Neural cell (in vitro differentiated cells): ENCODE results near the gene ECHDC3. TPM values are rescaled to one million over a fixed set of nuclear protein-coding genes. Genes with fewer than 3 reads are reported as not detected.

ENCODE experiments used
- H2AFZ ChIP-seq: fragments of 200-600, 300-800 bp; sonication (generic), shearing (Covaris generic); 2 replicates; pipeline ENCODE4 v1.6.0; 2014; ENCODE audit warnings: low read depth, mild to moderate bottlenecking, antibody characterized with exemption, low read length, moderate library complexity
- H3F3A ChIP-seq: fragments of 200-600 bp; shearing (Covaris generic); 2 replicates; pipeline ENCODE4 v1.6.1; 2016; ENCODE audit warnings: mild to moderate bottlenecking, moderate library complexity, mixed read lengths, antibody characterized with exemption, low read length; ENCODE audit not compliant: insufficient read depth, poor library complexity, severe bottlenecking
- H3K27ac ChIP-seq: fragments of 200-600, 300-800 bp; sonication (generic), shearing (Covaris generic); 2 replicates; pipeline ENCODE4 v1.5.1; 2014; ENCODE audit warnings: mild to moderate bottlenecking, low read length, moderate library complexity
- H3K27me3 ChIP-seq: fragments of 300-800, 200-600 bp; sonication (generic), shearing (Covaris generic); 2 replicates; pipeline ENCODE4 v1.6.0; 2014; ENCODE audit warnings: mild to moderate bottlenecking, low read depth, low read length, moderate library complexity; ENCODE audit not compliant: insufficient read depth
- H3K36me3 ChIP-seq: fragments of 300-800, 200-600 bp; sonication (generic), shearing (Covaris generic); 2 replicates; pipeline ENCODE4 v1.5.1; 2014; ENCODE audit warnings: mild to moderate bottlenecking, antibody characterized with exemption, low read length, moderate library complexity; ENCODE audit not compliant: insufficient read depth
- H3K4me2 ChIP-seq: fragments of 300-800, 200-600 bp; sonication (generic), shearing (Covaris generic); 2 replicates; pipeline ENCODE4 v1.6.0; 2014; ENCODE audit warnings: mild to moderate bottlenecking, low read length
- H3K4me3 ChIP-seq: fragments of 300-800, 200-600 bp; sonication (generic), shearing (Covaris generic); 2 replicates; pipeline ENCODE4 v1.5.1; 2014; ENCODE audit warnings: mild to moderate bottlenecking, low read length, moderate library complexity
- H3K79me2 ChIP-seq: fragments of 200-600 bp; shearing (Covaris generic); replicated peaks from 2 replicates; pipeline ENCODE4 v1.6.0; 2014; ENCODE audit warnings: mild to moderate bottlenecking, low read length, moderate library complexity; ENCODE audit not compliant: insufficient read depth
- H3K9ac ChIP-seq: fragments of 300-800, 200-600 bp; sonication (generic), shearing (Covaris generic); 2 replicates; pipeline ENCODE4 v1.6.1; 2016; ENCODE audit warnings: mild to moderate bottlenecking, low read length, mixed read lengths
- H3K9me2 ChIP-seq: fragments of 200-600 bp; shearing (Covaris generic); 2 replicates; pipeline ENCODE4 v1.6.1; 2016; ENCODE audit warnings: mild to moderate bottlenecking, low read length, mixed read lengths; ENCODE audit not compliant: insufficient read depth
- H3K9me3 ChIP-seq: fragments of 200-600, 300-800 bp; sonication (generic), shearing (Covaris generic); 2 replicates; pipeline ENCODE4 v1.6.1; 2016; ENCODE audit warnings: mild to moderate bottlenecking, mixed run types, low read length, moderate library complexity, mixed read lengths
- H4K20me1 ChIP-seq: fragments of 200-600 bp; shearing (Covaris generic); 2 replicates; pipeline ENCODE4 v1.6.1; 2016; ENCODE audit warnings: mild to moderate bottlenecking, mixed run types; ENCODE audit not compliant: insufficient read depth
- EP300 ChIP-seq: fragments of 450-650 bp; conservative IDR thresholded peaks from 2 replicates; pipeline ENCODE4 v1.6.1; 2014; ENCODE audit warnings: antibody characterized with exemption, mild to moderate bottlenecking, moderate library complexity; ENCODE audit not compliant: poor library complexity, severe bottlenecking
- EZH2 ChIP-seq: fragments of 200-600, 300-800 bp; shearing (Covaris generic), sonication (generic); IDR thresholded peaks from 2 replicates; pipeline ENCODE4 v1.6.1; 2014; ENCODE audit warnings: antibody characterized with exemption, low read length, borderline replicate concordance, mild to moderate bottlenecking; ENCODE audit not compliant: insufficient read depth, poor library complexity, severe bottlenecking
- MXI1 ChIP-seq: fragments of 450-650 bp; conservative IDR thresholded peaks from 2 replicates; pipeline ENCODE4 v1.6.1; 2014; ENCODE audit warnings: antibody characterized with exemption, mild to moderate bottlenecking; ENCODE audit not compliant: poor library complexity, severe bottlenecking
- RAD21 ChIP-seq: fragments of 450-650 bp; conservative IDR thresholded peaks from 2 replicates; pipeline ENCODE4 v1.6.1; 2014; ENCODE audit warnings: antibody characterized with exemption, mild to moderate bottlenecking, moderate library complexity
- SMC3 ChIP-seq: fragments of 450-650 bp; conservative IDR thresholded peaks from 2 replicates; pipeline ENCODE4 v1.6.1; 2014; ENCODE audit warnings: antibody characterized with exemption, mild to moderate bottlenecking, moderate library complexity; ENCODE audit not compliant: poor library complexity
- TAF1 ChIP-seq: IDR thresholded peaks from 2 replicates; pipeline ENCODE4 v1.6.1; 2012; ENCODE audit warnings: low read depth
- polyA plus RNA-seq: library from polyadenylated mRNA; depleted of rRNA; stranded (reverse); fragments of >200 nt; gene quantifications from 2 replicates; pipeline ENCODE4 v1.2.3, GENCODE V29; 2014
- TF ChIP-seq, protein P1 (sequence below): fragments of 450-650 bp; IDR thresholded peaks from 2 replicates; pipeline ENCODE4 v1.5.1; 2014; ENCODE audit warnings: antibody characterized with exemption, mild to moderate bottlenecking, moderate library complexity; ENCODE audit not compliant: poor library complexity, severe bottlenecking

Gene ECHDC3
- polyA plus RNA-seq, 1 donor from 2014 or later = not detected

DNA sequence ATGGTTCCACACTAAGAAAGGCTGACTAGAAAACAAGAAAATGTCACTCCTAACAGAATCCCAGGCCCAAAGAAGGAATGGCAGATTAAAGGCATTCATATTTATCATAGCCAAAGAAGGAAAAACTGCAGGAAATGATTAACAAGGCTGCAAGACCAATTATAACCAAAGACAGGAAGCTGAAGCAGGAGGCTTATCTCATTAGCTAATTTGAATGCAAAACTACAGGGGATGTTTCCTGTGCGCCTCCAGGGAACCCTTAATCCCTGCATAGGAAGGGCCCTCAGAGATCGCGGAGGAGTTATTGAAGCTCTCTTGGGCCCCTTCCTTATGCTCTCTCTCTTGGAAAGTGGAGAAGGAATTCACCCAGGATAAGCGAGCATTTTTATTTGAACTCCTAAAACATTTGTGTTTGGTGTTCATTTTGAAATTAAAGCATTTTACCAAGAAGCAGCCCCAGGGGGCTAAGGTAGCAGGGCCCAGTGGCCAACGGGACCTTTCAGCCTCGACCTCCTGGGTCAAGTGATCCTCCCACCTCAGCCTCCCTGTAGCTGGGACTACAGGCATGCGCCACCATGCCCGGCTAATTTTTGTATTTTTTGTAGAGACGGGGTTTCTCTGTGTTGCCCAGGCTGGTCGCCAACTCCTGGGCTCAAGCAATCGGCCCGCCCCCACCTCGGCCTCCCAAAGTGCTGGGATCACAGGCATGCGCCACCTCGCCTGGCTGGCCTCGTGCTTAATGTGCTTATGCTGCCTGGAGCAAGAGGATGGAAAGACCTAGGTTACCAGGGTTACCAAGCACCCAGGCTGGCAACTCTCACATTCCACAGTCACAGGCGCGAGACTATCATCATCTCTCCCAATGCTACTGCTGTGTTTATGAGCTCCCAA is 56.9 kb downstream of the ECHDC3 start:
- Histone ChIP-seq H3K79me2 (no peaks in the 10 kb centered on the region), H3K36me3 (no peaks in the 10 kb centered on the region), H3F3A (no peaks in the 10 kb centered on the region), H3K9me2 (no peaks in the 10 kb centered on the region), H3K27me3 (no peaks in the 10 kb centered on the region), H3K4me3 (no peak overlapping the region), H3K27ac (no peak overlapping the region), H3K9ac (no peak overlapping the region), H2AFZ (no peak overlapping the region), H4K20me1 (no peaks in the 10 kb centered on the region), H3K4me2 (no peak overlapping the region), H3K9me3 (no peaks in the 10 kb centered on the region)
- TF ChIP-seq TAF1 (no peak), SMC3 (no peak), EZH2 (no peak), EP300 (no peak), RAD21 (no peak)

DNA sequence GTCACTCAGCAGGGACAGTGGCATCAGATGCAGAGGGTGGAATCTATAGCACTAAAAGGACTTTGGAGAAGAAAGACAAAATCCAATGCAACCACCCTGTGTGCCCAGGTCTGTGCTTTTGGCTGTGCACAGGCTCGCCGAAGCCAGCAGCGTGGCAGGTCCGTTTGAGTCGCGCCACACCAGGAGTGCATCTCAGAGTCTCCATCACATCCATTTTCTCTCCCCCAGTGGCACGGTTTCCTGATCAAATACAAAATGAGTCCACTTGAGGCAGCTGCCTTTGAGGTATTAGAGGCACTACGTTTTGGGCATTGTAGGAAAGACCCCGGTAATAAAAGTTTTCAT is 57.5 kb downstream of the ECHDC3 start:
- H3K4me3 ChIP-seq = no peak overlapping the region
- no peak overlapping the region for H3K9ac ChIP-seq
- no peaks in the 10 kb centered on the region for H3K9me3 ChIP-seq
- H4K20me1 ChIP-seq = no peaks in the 10 kb centered on the region
- TF ChIP-seq, protein P1, sequence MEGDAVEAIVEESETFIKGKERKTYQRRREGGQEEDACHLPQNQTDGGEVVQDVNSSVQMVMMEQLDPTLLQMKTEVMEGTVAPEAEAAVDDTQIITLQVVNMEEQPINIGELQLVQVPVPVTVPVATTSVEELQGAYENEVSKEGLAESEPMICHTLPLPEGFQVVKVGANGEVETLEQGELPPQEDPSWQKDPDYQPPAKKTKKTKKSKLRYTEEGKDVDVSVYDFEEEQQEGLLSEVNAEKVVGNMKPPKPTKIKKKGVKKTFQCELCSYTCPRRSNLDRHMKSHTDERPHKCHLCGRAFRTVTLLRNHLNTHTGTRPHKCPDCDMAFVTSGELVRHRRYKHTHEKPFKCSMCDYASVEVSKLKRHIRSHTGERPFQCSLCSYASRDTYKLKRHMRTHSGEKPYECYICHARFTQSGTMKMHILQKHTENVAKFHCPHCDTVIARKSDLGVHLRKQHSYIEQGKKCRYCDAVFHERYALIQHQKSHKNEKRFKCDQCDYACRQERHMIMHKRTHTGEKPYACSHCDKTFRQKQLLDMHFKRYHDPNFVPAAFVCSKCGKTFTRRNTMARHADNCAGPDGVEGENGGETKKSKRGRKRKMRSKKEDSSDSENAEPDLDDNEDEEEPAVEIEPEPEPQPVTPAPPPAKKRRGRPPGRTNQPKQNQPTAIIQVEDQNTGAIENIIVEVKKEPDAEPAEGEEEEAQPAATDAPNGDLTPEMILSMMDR = no peak
- no peaks in the 10 kb centered on the region for H3K79me2 ChIP-seq
- H3K4me2 ChIP-seq = no peak overlapping the region
- H3F3A ChIP-seq = no peaks in the 10 kb centered on the region
- no peak overlapping the region for H3K27ac ChIP-seq
- H2AFZ ChIP-seq = no peak overlapping the region
- no peaks in the 10 kb centered on the region for H3K36me3 ChIP-seq
- no peaks in the 10 kb centered on the region for H3K27me3 ChIP-seq
- H3K9me2 ChIP-seq = no peaks in the 10 kb centered on the region

DNA sequence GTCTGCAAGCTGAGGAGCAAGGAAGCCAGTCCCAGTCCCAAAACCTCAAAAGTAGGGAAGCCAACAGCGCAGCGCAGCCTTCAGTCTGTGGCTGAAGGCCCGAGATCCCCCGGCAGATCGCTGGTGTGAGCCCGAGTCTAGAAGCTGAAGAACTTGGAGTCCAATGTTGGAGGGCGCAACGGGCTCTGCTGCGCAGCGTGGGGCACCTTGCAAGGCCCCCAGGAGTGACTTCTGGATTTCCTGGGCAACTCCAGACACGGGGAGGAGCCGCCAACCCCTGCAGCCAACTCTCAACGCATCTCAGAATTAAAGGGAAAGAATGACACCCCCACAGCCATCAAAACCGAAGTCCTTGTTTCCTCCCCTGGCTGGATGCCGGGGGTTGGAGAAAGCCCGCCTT is 62.2 kb downstream of the ECHDC3 start:
- H3K79me2 ChIP-seq = no peaks in the 10 kb centered on the region
- no peaks in the 10 kb centered on the region for H3K27me3 ChIP-seq
- no peaks in the 10 kb centered on the region for H3K36me3 ChIP-seq
- no peak overlapping the region for H3K27ac ChIP-seq
- no peaks in the 10 kb centered on the region for H3K9me2 ChIP-seq
- no peak overlapping the region for H3K4me2 ChIP-seq
- H3K4me3 ChIP-seq = no peak overlapping the region
- H4K20me1 ChIP-seq = no peaks in the 10 kb centered on the region
- H2AFZ ChIP-seq = no peak overlapping the region
- H3K9ac ChIP-seq = no peak overlapping the region
- no peaks in the 10 kb centered on the region for H3F3A ChIP-seq
- no peak for TF ChIP-seq TAF1
- TF ChIP-seq SMC3 = no peak
- TF ChIP-seq, protein P1 = no peak
- no peak for TF ChIP-seq MXI1
- TF ChIP-seq EP300 = no peak
- H3K9me3 ChIP-seq = no peaks in the 10 kb centered on the region
